Activated B cell treated with CpG ODN at 0.5 μM for 24 hours (primary cell): ENCODE results near the gene HSF4. TPM values are rescaled to one million over a fixed set of nuclear protein-coding genes. Genes with fewer than 3 reads are reported as not detected.
A peak's percentile ranks its signal among the peaks of the same experiment; 100 is the strongest.

Experiments used
- ATAC-seq: fragments of 200-7000 bp; cut with Tn5 transposase; one replicate; pipeline ENCODE4 v1.10.0; 2021; ENCODE audit warnings: low read depth, mild to moderate bottlenecking, moderate library complexity
- CTCF ChIA-PET: fragments of 350-600 bp; sonication (Branson Sonifier 250); formaldehyde crosslinking; loops from one replicate; lab custom pipeline; 2021; ENCODE audit warnings: antibody characterized with exemption; lab: Charles Lee
- POLR2A ChIA-PET: fragments of 350-600 bp; sonication (Branson Sonifier 250); formaldehyde crosslinking; loops from one replicate; lab custom pipeline; 2021; ENCODE audit warnings: antibody characterized with exemption; lab: Charles Lee
- DNase-seq: peaks from one replicate; pipeline ENCODE4 v3.0.0; 2022
- H3K27ac Mint-ChIP-seq: one replicate; pipeline ENCODE4 v1.8.0; 2020; ENCODE audit warnings: mixed read lengths
- H3K27me3 Mint-ChIP-seq: one replicate; pipeline ENCODE4 v1.8.0; 2021; ENCODE audit warnings: mixed read lengths
- H3K36me3 Mint-ChIP-seq: one replicate; pipeline ENCODE4 v1.8.0; 2021; ENCODE audit warnings: low read depth, mixed read lengths
- H3K4me1 Mint-ChIP-seq: one replicate; pipeline ENCODE4 v1.8.0; 2021; ENCODE audit warnings: mixed read lengths
- H3K4me3 Mint-ChIP-seq: one replicate; pipeline ENCODE4 v1.8.0; 2020; ENCODE audit warnings: mild to moderate bottlenecking, mixed read lengths
- H3K9me3 Mint-ChIP-seq: one replicate; pipeline ENCODE4 v1.8.0; 2020; ENCODE audit warnings: mixed read lengths
- CTCF ChIP-seq: fragments of 200-600 bp; IDR thresholded peaks from one replicate; pipeline ENCODE4 v1.8.0; 2022; ENCODE audit warnings: antibody characterized with exemption, mild to moderate bottlenecking
- intact Hi-C: fragments of 100-400 bp; cut with micrococcal nuclease; formaldehyde crosslinking; loops from one replicate; pipeline ENCODE4 v1.15.1; 2024
- total RNA-seq: library from RNA; stranded (reverse); gene quantifications from 2 replicates; pipeline ENCODE4 v1.2.3, GENCODE V29; 2022

The HSF4 gene
- total RNA-seq, 1 donor from 2014 or later = 5.9 TPM

DNA sequence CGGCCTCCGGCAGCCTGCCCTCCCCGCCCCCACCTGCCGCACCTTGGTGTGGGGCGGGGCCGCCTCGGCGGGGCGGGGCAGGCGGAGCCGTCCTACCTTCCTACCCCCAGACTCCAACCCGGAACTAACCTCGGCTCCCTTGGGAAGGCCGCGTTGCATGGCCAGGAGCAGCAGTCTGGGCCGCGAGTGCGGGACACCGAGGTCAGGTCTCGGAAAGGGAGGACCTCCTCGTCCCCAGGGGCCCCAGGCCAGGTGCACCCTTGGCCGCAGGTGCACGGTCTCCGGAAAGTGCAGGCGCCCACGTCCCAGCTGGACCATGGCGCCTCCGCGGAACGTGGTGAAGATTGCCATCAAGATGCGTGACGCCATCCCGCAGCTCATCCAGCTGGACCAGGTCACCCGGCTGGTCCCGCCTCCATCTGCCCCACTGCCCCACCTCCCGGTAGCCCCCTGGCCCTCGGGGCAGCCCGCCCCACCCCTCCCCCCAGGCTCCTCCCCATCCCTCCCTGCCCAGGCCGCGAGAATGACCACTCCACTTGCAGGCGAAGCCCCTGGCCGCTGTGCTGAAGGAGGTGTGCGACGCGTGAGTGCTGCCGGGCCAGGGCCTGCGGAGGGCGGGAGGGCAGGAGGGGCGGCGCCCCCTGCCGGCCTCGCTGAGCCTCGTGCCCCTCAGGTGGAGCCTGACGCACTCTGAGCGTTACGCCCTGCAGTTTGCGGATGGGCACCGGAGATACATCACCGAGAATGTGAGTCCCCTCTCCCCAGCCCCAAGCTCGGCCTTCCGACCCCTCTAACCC lies 34.7 kb downstream of the HSF4 start, which contains the start of gene ELMO3:
ELMO3 (plus strand) TSS at position 121 of the 797 bp plus-strand sequence; CDS start at position 317, 196 bp downstream.
- POLR2A ChIA-PET = interaction anchor here (0.6 to 1.7 kb wide), 2 partner anchors 45 to 151 kb away, joined by 6 read pairs; no protein-coding TSS in a partner anchor
- peaks cover 74% of the 10 kb centered on the region for H3K36me3 Mint-ChIP-seq

GRCh38 chr16:67199808-67200198 lies 35.3 kb downstream of the HSF4 start:
- Mint-ChIP-seq H3K9me3 (no peaks in the 10 kb centered on the region), H3K27me3 (no peaks in the 10 kb centered on the region), H3K4me3 (no peak overlapping the region), H3K36me3 (peaks cover 75% of the 10 kb centered on the region), H3K4me1 (peaks cover 8% of the 10 kb centered on the region), H3K27ac (no peak overlapping the region)
- ATAC-seq (peak; percentile 27), DNase-seq (no peak)
- TF ChIP-seq CTCF = no peak
- POLR2A ChIA-PET = interaction anchor here (0.6 kb wide), 1 partner anchor 151 kb away, joined by 6 read pairs; no protein-coding TSS in a partner anchor
- CTCF ChIA-PET = no interaction called here
- intact Hi-C loops = no loop called here

More for the DNA sequence above, 34.7 kb downstream of the HSF4 start, which contains the start of gene ELMO3:
- intact Hi-C loops = no loop called here
- DNase-seq = no peak
- H3K4me3 Mint-ChIP-seq = no peak within 1 kb of the TSS
- peak; percentile 20 for ATAC-seq
- CTCF ChIA-PET = no interaction called here
- peaks cover 8% of the 10 kb centered on the region for H3K4me1 Mint-ChIP-seq
- no peaks in the 10 kb centered on the region for H3K27me3 Mint-ChIP-seq
- TF ChIP-seq CTCF = no peak
- no peaks in the 10 kb centered on the region for H3K9me3 Mint-ChIP-seq
- peak within 1 kb of the TSS; percentile 65 for H3K27ac Mint-ChIP-seq

DNA sequence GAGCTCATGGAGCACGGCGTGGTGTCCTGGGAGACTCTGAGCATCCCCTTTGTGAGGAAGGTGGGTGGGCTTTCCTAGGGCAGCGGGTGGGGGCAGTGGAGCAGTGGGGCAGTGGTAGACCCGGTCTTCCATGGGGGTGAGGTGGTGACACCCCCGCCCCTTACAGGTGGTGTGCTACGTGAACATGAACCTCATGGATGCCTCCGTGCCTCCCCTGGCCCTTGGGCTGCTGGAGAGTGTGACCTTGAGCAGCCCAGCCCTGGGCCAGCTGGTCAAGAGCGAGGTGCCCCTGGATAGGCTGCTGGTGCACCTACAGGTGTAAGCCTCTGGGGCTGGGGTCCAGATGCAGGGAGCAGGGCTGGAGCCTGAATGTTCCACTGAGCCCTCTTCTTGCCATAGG lies 35.9 kb downstream of the HSF4 start:
- H3K27ac Mint-ChIP-seq = no peak overlapping the region
- peaks cover 8% of the 10 kb centered on the region for H3K4me1 Mint-ChIP-seq
- no peak overlapping the region for H3K4me3 Mint-ChIP-seq
- intact Hi-C loops = no loop called here
- peaks cover 68% of the 10 kb centered on the region for H3K36me3 Mint-ChIP-seq
- H3K27me3 Mint-ChIP-seq = no peaks in the 10 kb centered on the region
- no peaks in the 10 kb centered on the region for H3K9me3 Mint-ChIP-seq
- CTCF ChIA-PET = no interaction called here
- no peak for TF ChIP-seq CTCF
- ATAC-seq (no peak), DNase-seq (no peak)
- POLR2A ChIA-PET = no interaction called here

- no peak for TF ChIP-seq CTCF
- Mint-ChIP-seq H3K27ac (no peak overlapping the region), H3K4me1 (peaks cover 4% of the 10 kb centered on the region), H3K4me3 (no peak overlapping the region), H3K36me3 (peaks cover 59% of the 10 kb centered on the region), H3K27me3 (no peaks in the 10 kb centered on the region), H3K9me3 (no peaks in the 10 kb centered on the region)
- DNase-seq (no peak), ATAC-seq (no peak)
- ChIA-PET POLR2A (no interaction called here), CTCF (no interaction called here)
- intact Hi-C loops = no loop called here
These were observed 37.1 kb downstream of the HSF4 start for GRCh38 chr16:67201411-67202345.
